ENCODE results near the gene SDK2.

The SDK2 gene

GRCh38 chr17:73429440-73430164 is 214.6 kb downstream of the SDK2 start:
- DNase-seq (ENCODE audit: low read depth, low spot score), result peak; percentile 87

- DNase-seq (ENCODE audit: low read depth, low spot score), result no peak
Observed at GRCh38 chr17:73427198-73427597, 217.0 kb downstream of the SDK2 start.

GRCh38 chr17:73424571-73424970 is 219.7 kb downstream of the SDK2 start:
- no peak for DNase-seq (ENCODE audit: low read depth, low spot score)

GRCh38 chr17:73423806-73424205 is 220.4 kb downstream of the SDK2 start:
- no peak for DNase-seq (ENCODE audit: low read depth, low spot score)

- DNase-seq (ENCODE audit: low read depth, low spot score), result no peak
Observed at GRCh38 chr17:73423159-73423715, 221.0 kb downstream of the SDK2 start.

GRCh38 chr17:73422121-73422520 is 222.1 kb downstream of the SDK2 start:
- no peak for DNase-seq (ENCODE audit: low read depth, low spot score)

- DNase-seq (ENCODE audit: low read depth, low spot score), result peak; percentile 85
Observed at GRCh38 chr17:73420897-73421296, 223.3 kb downstream of the SDK2 start.

GRCh38 chr17:73419881-73420280 is 224.4 kb downstream of the SDK2 start:
- DNase-seq (ENCODE audit: low read depth, low spot score), result no peak

GRCh38 chr17:73419051-73419450 is 225.2 kb downstream of the SDK2 start:
- DNase-seq (ENCODE audit: low read depth, low spot score), result no peak

- DNase-seq (ENCODE audit: low read depth, low spot score), result no peak
Observed at GRCh38 chr17:73415782-73416181, 228.5 kb downstream of the SDK2 start.

- DNase-seq (ENCODE audit: low read depth, low spot score), result no peak
Observed at GRCh38 chr17:73414171-73414955, 229.9 kb downstream of the SDK2 start.

GRCh38 chr17:73412914-73413313 is 231.3 kb downstream of the SDK2 start:
- DNase-seq (ENCODE audit: low read depth, low spot score), result no peak

GRCh38 chr17:73411313-73411747 is 232.9 kb downstream of the SDK2 start:
- no peak for DNase-seq (ENCODE audit: low read depth, low spot score)

GRCh38 chr17:73410586-73411312 is 233.5 kb downstream of the SDK2 start:
- no peak for DNase-seq (ENCODE audit: low read depth, low spot score)

- no peak for DNase-seq (ENCODE audit: low read depth, low spot score)
Observed at GRCh38 chr17:73404246-73404645, 240.0 kb downstream of the SDK2 start.

- DNase-seq (ENCODE audit: low read depth, low spot score), result no peak
Observed at GRCh38 chr17:73402466-73402865, 241.8 kb downstream of the SDK2 start.

- peak; percentile 67 for DNase-seq (ENCODE audit: low read depth, low spot score)
Observed at GRCh38 chr17:73401911-73402310, 242.3 kb downstream of the SDK2 start.

GRCh38 chr17:73400915-73401545 is 243.2 kb downstream of the SDK2 start:
- DNase-seq (ENCODE audit: low read depth, low spot score), result no peak

- no peak for DNase-seq (ENCODE audit: low read depth, low spot score)
Observed at GRCh38 chr17:73399056-73399455, 245.2 kb downstream of the SDK2 start.

- no peak for DNase-seq (ENCODE audit: low read depth, low spot score)
Observed at GRCh38 chr17:73397856-73398540, 246.2 kb downstream of the SDK2 start.

GRCh38 chr17:73397278-73397826 is 246.9 kb downstream of the SDK2 start:
- DNase-seq (ENCODE audit: low read depth, low spot score), result no peak
